ENCODE data around the gene LAMC2. TPM values are rescaled to one million over a fixed set of nuclear protein-coding genes. Genes with fewer than 3 reads are reported as not detected.

Gene LAMC2
- total RNA-seq (100 to 1,000 TPM in 1 of 2 donors, 10 to 100 TPM in 1; 46.8 to 104 TPM), polyA plus RNA-seq (ENCODE audit: insufficient read length in 6 of 6) (10 to 100 TPM; 38.1 to 65.1 (median 45.4) TPM)
- long read RNA-seq, donor 1, full-length matches to known transcripts = 1 of 7 reads
- long read RNA-seq, donor 1, partial matches to known transcripts = 6 of 7 reads
- long read RNA-seq, donor 1, other reads (novel, unspliced or antisense) = 0 of 7 reads
- long read RNA-seq, donor 2, full-length matches to known transcripts = 2 of 2 reads
- long read RNA-seq, donor 2, partial matches to known transcripts = 0 of 2 reads
- long read RNA-seq, donor 2, other reads (novel, unspliced or antisense) = 0 of 2 reads
- long read RNA-seq, donor 3, full-length matches to known transcripts = 7 of 7 reads
- long read RNA-seq, donor 3, partial matches to known transcripts = 0 of 7 reads
- long read RNA-seq, donor 3, other reads (novel, unspliced or antisense) = 0 of 7 reads
- long read RNA-seq, donor 4, full-length matches to known transcripts = 1 of 13 reads
- long read RNA-seq, donor 4, partial matches to known transcripts = 9 of 13 reads
- long read RNA-seq, donor 4, other reads (novel, unspliced or antisense) = 3 of 13 reads
- long read RNA-seq, donor 5, full-length matches to known transcripts = 1 of 1 reads
- long read RNA-seq, donor 5, partial matches to known transcripts = 0 of 1 reads
- long read RNA-seq, donor 5, other reads (novel, unspliced or antisense) = 0 of 1 reads
- long read RNA-seq, donor 6, full-length matches to known transcripts = 1 of 1 reads
- long read RNA-seq, donor 6, partial matches to known transcripts = 0 of 1 reads
- long read RNA-seq, donor 6, other reads (novel, unspliced or antisense) = 0 of 1 reads
- long read RNA-seq, donor 7, full-length matches to known transcripts = 2 of 2 reads
- long read RNA-seq, donor 7, partial matches to known transcripts = 0 of 2 reads
- long read RNA-seq, donor 7, other reads (novel, unspliced or antisense) = 0 of 2 reads
- long read RNA-seq, donor 8, full-length matches to known transcripts = 3 of 3 reads
- long read RNA-seq, donor 8, partial matches to known transcripts = 0 of 3 reads
- long read RNA-seq, donor 8, other reads (novel, unspliced or antisense) = 0 of 3 reads
- long read RNA-seq, donor 9 = 0 reads
- long read RNA-seq, donor 10, full-length matches to known transcripts = 1 of 9 reads
- long read RNA-seq, donor 10, partial matches to known transcripts = 4 of 9 reads
- long read RNA-seq, donor 10, other reads (novel, unspliced or antisense) = 4 of 9 reads
- long read RNA-seq, donor 11 = 0 reads
- long read RNA-seq, donor 12, full-length matches to known transcripts = 3 of 3 reads
- long read RNA-seq, donor 12, partial matches to known transcripts = 0 of 3 reads
- long read RNA-seq, donor 12, other reads (novel, unspliced or antisense) = 0 of 3 reads

GRCh38 chr1:183185941-183186490 is at the start of gene LAMC2:
Gene LAMC2 (plus strand): TSS chr1:183186264. CDS start chr1:183186353, 89 bp downstream.
- Histone ChIP-seq H3K36me3 (no peaks in the 10 kb centered on the region), H3K4me3 (peak within 1 kb of the TSS; percentile 23 to 29), H3K27ac (peak within 1 kb of the TSS; percentile 59 to 68), H3K9me3 (no peaks in the 10 kb centered on the region), H3K4me1 (peaks cover 1 to 5% of the 10 kb centered on the region in 2 donors), H3K27me3 (peaks cover 5 to 22% of the 10 kb centered on the region in 2 donors)
- intact Hi-C loops (cut with DNase I) = no loop called here
- TF ChIP-seq CTCF (IDR thresholded peaks at IDR 0.05) = peak in 1 of 2 donors; percentile 13
- ATAC-seq (peak; percentile 96), DNase-seq (peak; percentile 31 to 87 (median 58))

- Histone ChIP-seq H3K27ac (no peak overlapping the region), H3K27me3 (no peaks in the 10 kb centered on the region), H3K9me3 (no peaks in the 10 kb centered on the region), H3K36me3 (peaks cover 0 to 75% of the 10 kb centered on the region in 2 donors), H3K4me3 (no peak overlapping the region), H3K4me1 (peaks cover 5 to 12% of the 10 kb centered on the region in 2 donors)
- DNase-seq (no peak), ATAC-seq (no peak)
- intact Hi-C loops (cut with DNase I) = no loop called here
- no peak for TF ChIP-seq CTCF (IDR thresholded peaks at IDR 0.05)
Observed at GRCh38 chr1:183137782-183138181, 48.3 kb upstream of the LAMC2 start.

GRCh38 chr1:183138301-183138700 is 47.8 kb upstream of the LAMC2 start:
- H3K9me3 ChIP-seq = no peaks in the 10 kb centered on the region
- peaks cover 5 to 12% of the 10 kb centered on the region in 2 donors for H3K4me1 ChIP-seq
- peaks cover 0 to 75% of the 10 kb centered on the region in 2 donors for H3K36me3 ChIP-seq
- no peak for TF ChIP-seq CTCF (IDR thresholded peaks at IDR 0.05)
- no peak for DNase-seq
- no peaks in the 10 kb centered on the region for H3K27me3 ChIP-seq
- H3K4me3 ChIP-seq = no peak overlapping the region
- no peak for ATAC-seq
- no peak overlapping the region for H3K27ac ChIP-seq
- intact Hi-C loops (cut with DNase I) = no loop called here

- no peak overlapping the region for H3K4me3 ChIP-seq
- DNase-seq (no peak), ATAC-seq (peak; percentile 57)
- no peaks in the 10 kb centered on the region for H3K27me3 ChIP-seq
- TF ChIP-seq CTCF (IDR thresholded peaks at IDR 0.05) = no peak
- intact Hi-C loops (cut with DNase I) = no loop called here
- H3K9me3 ChIP-seq = no peaks in the 10 kb centered on the region
- H3K36me3 ChIP-seq = peaks cover 0 to 66% of the 10 kb centered on the region in 2 donors
- peaks cover 5 to 12% of the 10 kb centered on the region in 2 donors for H3K4me1 ChIP-seq
- H3K27ac ChIP-seq = no peak overlapping the region
Observed at GRCh38 chr1:183139281-183139942, 46.7 kb upstream of the LAMC2 start.

Data from left lung (tissue), 14 donors.